Peyer's patch (tissue), 4 donors: ENCODE measurements around the gene RAI14. TPM values are rescaled to one million over a fixed set of nuclear protein-coding genes. Genes with fewer than 3 reads are reported as not detected.

Experiments
- DNase-seq, 3 donors: peaks; one replicate each; pipeline ENCODE4 v3.0.0-alpha.2; 2017 to 2019
- H3K27ac ChIP-seq, 4 donors: fragments of 200-600 bp; sonication (generic); one replicate each; pipeline ENCODE4 v1.5.1; 2016 to 2019
- H3K27me3 ChIP-seq, 2 donors: fragments of 200-600 bp; sonication (generic); one replicate each; pipeline ENCODE4 v1.5.1; 2019
- H3K36me3 ChIP-seq, 3 donors: fragments of 200-600 bp; sonication (generic); one replicate each; pipeline ENCODE4 v1.5.1; 2016 to 2019
- H3K4me1 ChIP-seq, 4 donors: fragments of 200-600 bp; sonication (generic); one replicate each; pipeline ENCODE4 v1.5.1; 2016 to 2019
- H3K4me3 ChIP-seq, 4 donors: fragments of 200-600 bp; sonication (generic); 1 replicate in 3 of 4; 2 replicates in 1 of 4; pipeline ENCODE4 v1.5.1; 2016 to 2019; ENCODE audit warnings: mild to moderate bottlenecking in 1 of 4
- H3K9me3 ChIP-seq, 4 donors: fragments of 200-600 bp; sonication (generic); one replicate each; pipeline ENCODE4 v1.5.1; 2016 to 2019; ENCODE audit warnings: mild to moderate bottlenecking in 1 of 4
- CTCF ChIP-seq, 6 experiments: fragments of 450-650 bp in 4 of 6; fragments of 200-600 bp in 2 of 6; sonication (generic) in 1 of 6; IDR thresholded peaks; one replicate each; pipeline ENCODE4 v1.5.1; 2017 to 2019; ENCODE audit warnings: antibody characterized with exemption in 6 of 6, mild to moderate bottlenecking in 3 of 6, moderate library complexity in 1 of 6
- POLR2A ChIP-seq, 2 donors: fragments of 450-650 bp; IDR thresholded peaks; one replicate each; pipeline ENCODE4 v1.5.1; 2017; ENCODE audit warnings: antibody characterized with exemption in 2 of 2, mild to moderate bottlenecking in 2 of 2, moderate library complexity in 2 of 2
- total RNA-seq, 4 donors: library from RNA; depleted of rRNA; stranded (reverse); fragments of >200 nt; gene quantifications; one replicate each; pipeline ENCODE4 v1.1.0, GENCODE V29; 2016

Gene RAI14
- total RNA-seq, 4 donors from 2014 or later: 5.0 to 182 (median 6.4) TPM

GRCh38 chr5:34817558-34818351, 161.6 kb downstream of the RAI14 start:
- DNase-seq: no peak
- H3K27me3 ChIP-seq: no peaks in the 10 kb centered on the region
- no peak overlapping the region for H3K4me3 ChIP-seq
- no peaks in the 10 kb centered on the region for H3K4me1 ChIP-seq
- no peaks in the 10 kb centered on the region for H3K36me3 ChIP-seq
- no peak for TF ChIP-seq CTCF (IDR thresholded peaks at IDR 0.05)
- TF ChIP-seq POLR2A (IDR thresholded peaks at IDR 0.05): no peak
- no peak overlapping the region for H3K27ac ChIP-seq
- no peaks in the 10 kb centered on the region for H3K9me3 ChIP-seq

GRCh38 chr5:34818717-34819116, 162.6 kb downstream of the RAI14 start:
- Histone ChIP-seq H3K4me3 (no peak overlapping the region), H3K36me3 (peaks cover 0 to 9% (median 0%) of the 10 kb centered on the region in 3 donors), H3K27ac (no peak overlapping the region), H3K27me3 (no peaks in the 10 kb centered on the region), H3K9me3 (no peaks in the 10 kb centered on the region), H3K4me1 (no peaks in the 10 kb centered on the region)
- DNase-seq: no peak
- TF ChIP-seq CTCF (IDR thresholded peaks at IDR 0.05) (no peak), POLR2A (IDR thresholded peaks at IDR 0.05) (no peak)

GRCh38 chr5:34820593-34820992, 164.5 kb downstream of the RAI14 start:
- H3K4me3 ChIP-seq: no peak overlapping the region
- peaks cover 0 to 17% (median 0%) of the 10 kb centered on the region in 3 donors for H3K36me3 ChIP-seq
- H3K27me3 ChIP-seq: no peaks in the 10 kb centered on the region
- DNase-seq: no peak
- no peaks in the 10 kb centered on the region for H3K4me1 ChIP-seq
- no peak overlapping the region for H3K27ac ChIP-seq
- no peaks in the 10 kb centered on the region for H3K9me3 ChIP-seq
- no peak for TF ChIP-seq POLR2A (IDR thresholded peaks at IDR 0.05)
- no peak for TF ChIP-seq CTCF (IDR thresholded peaks at IDR 0.05)

GRCh38 chr5:34822956-34823715, 167.0 kb downstream of the RAI14 start:
- no peak for TF ChIP-seq POLR2A (IDR thresholded peaks at IDR 0.05)
- TF ChIP-seq CTCF (IDR thresholded peaks at IDR 0.05): no peak
- H3K27me3 ChIP-seq: no peaks in the 10 kb centered on the region
- H3K36me3 ChIP-seq: peaks cover 0 to 23% (median 0%) of the 10 kb centered on the region in 3 donors
- H3K9me3 ChIP-seq: no peaks in the 10 kb centered on the region
- DNase-seq: no peak
- H3K27ac ChIP-seq: no peak overlapping the region
- no peaks in the 10 kb centered on the region for H3K4me1 ChIP-seq
- H3K4me3 ChIP-seq: no peak overlapping the region

- H3K27ac ChIP-seq: no peak overlapping the region
- H3K4me3 ChIP-seq: no peak overlapping the region
- no peak for DNase-seq
- TF ChIP-seq CTCF (IDR thresholded peaks at IDR 0.05): no peak
- no peak for TF ChIP-seq POLR2A (IDR thresholded peaks at IDR 0.05)
- H3K9me3 ChIP-seq: no peaks in the 10 kb centered on the region
- H3K4me1 ChIP-seq: no peaks in the 10 kb centered on the region
- peaks cover 0 to 23% (median 0%) of the 10 kb centered on the region in 3 donors for H3K36me3 ChIP-seq
- no peaks in the 10 kb centered on the region for H3K27me3 ChIP-seq
Observed at GRCh38 chr5:34826347-34826746, 170.2 kb downstream of the RAI14 start.
